ENCODE measurements around the gene SKAP2. TPM values are rescaled to one million over a fixed set of nuclear protein-coding genes. Genes with fewer than 3 reads are reported as not detected.

The SKAP2 gene
- total and polyA plus RNA-seq, 7 donors: 13.0 to 34.2 (median 19.3) TPM

DNA sequence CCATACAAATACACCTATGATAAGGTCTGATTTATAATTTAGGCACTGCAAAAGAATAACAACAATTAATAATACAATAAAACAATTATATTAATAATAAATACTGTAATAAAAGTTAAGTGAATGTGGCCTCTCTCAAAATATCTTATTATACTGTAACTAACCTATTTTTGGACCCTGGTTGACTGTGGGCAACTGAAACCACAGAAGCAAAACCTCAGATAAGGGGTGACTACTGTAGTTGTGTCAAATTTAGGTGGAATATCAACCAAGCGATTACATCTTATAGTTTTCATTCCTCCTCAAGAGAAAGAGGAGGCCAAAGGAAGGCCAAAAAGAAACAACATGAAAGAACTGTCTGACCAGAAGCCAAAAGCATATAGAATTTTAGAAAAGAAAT lies 103.9 kb downstream of the SKAP2 start:
- TF ChIP-seq POLR2A (IDR thresholded peaks at IDR 0.05): no peak
- TF ChIP-seq POLR2AphosphoS5 (IDR thresholded peaks at IDR 0.05): no peak
- TF ChIP-seq, protein P1, sequence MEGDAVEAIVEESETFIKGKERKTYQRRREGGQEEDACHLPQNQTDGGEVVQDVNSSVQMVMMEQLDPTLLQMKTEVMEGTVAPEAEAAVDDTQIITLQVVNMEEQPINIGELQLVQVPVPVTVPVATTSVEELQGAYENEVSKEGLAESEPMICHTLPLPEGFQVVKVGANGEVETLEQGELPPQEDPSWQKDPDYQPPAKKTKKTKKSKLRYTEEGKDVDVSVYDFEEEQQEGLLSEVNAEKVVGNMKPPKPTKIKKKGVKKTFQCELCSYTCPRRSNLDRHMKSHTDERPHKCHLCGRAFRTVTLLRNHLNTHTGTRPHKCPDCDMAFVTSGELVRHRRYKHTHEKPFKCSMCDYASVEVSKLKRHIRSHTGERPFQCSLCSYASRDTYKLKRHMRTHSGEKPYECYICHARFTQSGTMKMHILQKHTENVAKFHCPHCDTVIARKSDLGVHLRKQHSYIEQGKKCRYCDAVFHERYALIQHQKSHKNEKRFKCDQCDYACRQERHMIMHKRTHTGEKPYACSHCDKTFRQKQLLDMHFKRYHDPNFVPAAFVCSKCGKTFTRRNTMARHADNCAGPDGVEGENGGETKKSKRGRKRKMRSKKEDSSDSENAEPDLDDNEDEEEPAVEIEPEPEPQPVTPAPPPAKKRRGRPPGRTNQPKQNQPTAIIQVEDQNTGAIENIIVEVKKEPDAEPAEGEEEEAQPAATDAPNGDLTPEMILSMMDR (IDR thresholded peaks at IDR 0.05): no peak
- no peak for TF ChIP-seq EP300 (IDR thresholded peaks at IDR 0.05)
- Histone ChIP-seq H3K4me3 (no peak overlapping the region), H3K27ac (no peak overlapping the region), H3K36me3 (no peaks in the 10 kb centered on the region), H3K27me3 (no peaks in the 10 kb centered on the region), H3K9me3 (no peaks in the 10 kb centered on the region), H3K4me1 (no peaks in the 10 kb centered on the region)
- no peak for DNase-seq
- 58 to 88% methylated on average over 1 of the region's 1 CpG for WGBS, 2 donors
- intact Hi-C loops (cut with DNase I): no loop called here

DNA sequence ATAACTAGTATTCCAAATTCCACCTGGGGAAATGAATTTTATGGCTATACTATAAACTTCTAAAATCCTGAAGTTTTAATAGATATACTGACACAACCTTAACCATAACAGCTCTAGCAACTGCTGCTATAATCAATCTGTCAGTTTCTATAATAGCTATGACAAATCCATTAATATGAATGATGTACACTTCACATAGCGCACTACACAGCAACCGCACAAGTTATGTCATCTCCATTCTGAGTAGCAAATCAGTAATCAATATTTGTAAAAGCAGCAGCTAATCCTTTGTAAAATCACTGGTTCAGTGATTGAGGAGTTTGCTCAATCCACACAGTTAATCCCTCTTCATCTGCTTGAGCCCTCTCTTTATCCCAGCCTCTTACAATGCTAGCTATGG lies 105.3 kb downstream of the SKAP2 start:
- no peak overlapping the region for H3K4me3 ChIP-seq
- WGBS, 2 donors: 93% methylated on average over 2 of the region's 2 CpGs
- no peak overlapping the region for H3K27ac ChIP-seq
- no peaks in the 10 kb centered on the region for H3K27me3 ChIP-seq
- TF ChIP-seq, protein P1 (IDR thresholded peaks at IDR 0.05): no peak
- no peak for TF ChIP-seq EP300 (IDR thresholded peaks at IDR 0.05)
- no peak for TF ChIP-seq POLR2AphosphoS5 (IDR thresholded peaks at IDR 0.05)
- TF ChIP-seq POLR2A (IDR thresholded peaks at IDR 0.05): no peak
- no peaks in the 10 kb centered on the region for H3K4me1 ChIP-seq
- H3K36me3 ChIP-seq: no peaks in the 10 kb centered on the region
- DNase-seq: no peak
- no peaks in the 10 kb centered on the region for H3K9me3 ChIP-seq
- intact Hi-C loops (cut with DNase I): no loop called here

DNA sequence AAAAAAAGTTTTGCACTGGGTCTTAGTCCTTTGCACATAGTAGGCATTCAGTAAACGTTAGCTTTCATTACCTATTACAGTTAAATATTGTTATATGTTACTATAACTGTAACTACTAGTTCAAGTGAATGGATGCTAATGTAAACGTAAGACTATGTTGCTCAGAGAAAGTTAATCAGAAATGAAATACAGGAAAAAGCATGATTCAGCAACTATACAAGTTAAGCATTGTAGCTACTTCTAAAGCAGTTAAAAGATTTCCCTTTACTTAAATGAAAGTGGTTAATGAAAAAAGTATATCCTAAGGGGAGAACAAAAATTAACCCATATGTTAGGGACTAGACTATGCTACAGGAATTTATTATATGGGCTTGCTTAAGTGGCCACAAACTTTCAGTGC lies 121.2 kb downstream of the SKAP2 start:
- no peaks in the 10 kb centered on the region for H3K4me1 ChIP-seq
- H3K27me3 ChIP-seq: no peaks in the 10 kb centered on the region

DNA sequence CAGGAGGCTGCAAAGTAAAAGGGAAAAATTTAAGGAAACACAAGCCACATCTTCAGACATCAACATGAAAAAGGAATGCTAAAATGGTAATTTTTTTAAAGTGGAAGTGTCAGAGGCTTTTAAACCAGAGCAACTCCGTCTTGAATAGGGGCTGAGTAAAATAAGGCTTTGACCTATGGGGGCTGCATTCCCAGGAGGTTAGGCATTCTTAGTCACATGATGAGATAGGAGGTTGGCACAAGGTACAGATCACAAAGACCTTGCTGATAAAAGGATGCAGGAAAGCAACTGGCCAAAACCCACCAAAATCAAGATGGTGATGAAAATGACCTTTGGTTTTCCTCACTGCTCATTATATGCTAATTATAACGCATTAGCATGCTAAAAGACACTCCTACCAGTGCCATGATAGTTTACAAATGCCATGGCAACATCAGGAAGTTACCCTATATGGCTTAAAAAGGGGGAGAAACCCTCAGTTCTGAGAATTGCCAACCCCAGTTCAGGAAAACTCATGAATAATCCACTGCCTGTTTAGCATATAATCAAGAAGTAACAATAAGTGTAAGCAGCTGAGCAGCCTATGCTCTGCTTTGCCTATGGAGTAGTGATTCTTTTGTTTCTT lies 128.3 kb downstream of the SKAP2 start:
- no peaks in the 10 kb centered on the region for H3K27me3 ChIP-seq
- peaks cover 0 to 22% (median 0%) of the 10 kb centered on the region in 4 donors for H3K36me3 ChIP-seq
- TF ChIP-seq EP300 (IDR thresholded peaks at IDR 0.05) (no peak), POLR2A (IDR thresholded peaks at IDR 0.05) (no peak)
- no peak overlapping the region for H3K27ac ChIP-seq
- DNase-seq: no peak
- intact Hi-C loops (cut with DNase I): no loop called here
- no peaks in the 10 kb centered on the region for H3K4me1 ChIP-seq
- no peaks in the 10 kb centered on the region for H3K9me3 ChIP-seq
- WGBS, 2 donors: 86 to 91% methylated on average over 2 of the region's 2 CpGs
- H3K4me3 ChIP-seq: no peak overlapping the region

More for the DNA sequence above, 121.2 kb downstream of the SKAP2 start:
- no peak for DNase-seq
- 51 to 54% methylated on average over 2 of the region's 2 CpGs for WGBS, 2 donors
- no peak overlapping the region for H3K27ac ChIP-seq
- H3K9me3 ChIP-seq: no peaks in the 10 kb centered on the region
- TF ChIP-seq EP300 (IDR thresholded peaks at IDR 0.05) (no peak), POLR2A (IDR thresholded peaks at IDR 0.05) (no peak), POLR2AphosphoS5 (IDR thresholded peaks at IDR 0.05) (no peak)
- TF ChIP-seq, protein P1 (IDR thresholded peaks at IDR 0.05): no peak
- H3K36me3 ChIP-seq: peaks cover 0 to 14% (median 0%) of the 10 kb centered on the region in 4 donors
- no peak overlapping the region for H3K4me3 ChIP-seq
- intact Hi-C loops (cut with DNase I): no loop called here

DNA sequence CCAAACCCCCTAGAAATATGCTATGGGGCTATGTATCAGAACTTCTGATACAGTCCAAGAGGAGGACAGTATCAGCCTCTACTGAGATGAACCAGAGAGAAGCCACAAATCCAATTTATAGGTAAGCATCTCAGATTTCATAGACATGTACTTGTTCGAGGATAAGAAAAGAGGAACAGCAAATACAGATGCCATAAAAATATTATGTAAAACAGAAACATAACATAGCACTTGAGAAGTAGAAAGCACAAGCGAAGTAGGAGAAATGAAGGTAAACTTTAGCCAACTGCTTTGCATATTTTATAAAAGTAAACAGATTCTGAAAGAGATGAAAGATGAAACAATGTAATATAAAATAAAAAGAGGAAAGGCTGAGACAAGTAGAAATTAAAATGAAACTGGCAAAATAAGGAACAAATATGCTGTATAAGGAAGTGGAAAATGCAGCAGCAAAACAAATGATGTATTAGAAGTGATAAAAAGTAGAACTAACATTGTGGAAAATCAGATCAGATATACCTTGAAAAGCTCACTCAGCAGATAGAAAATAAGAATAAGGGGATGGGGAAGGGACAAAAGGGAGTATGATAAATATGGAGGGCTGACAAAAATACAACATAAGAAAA lies 135.1 kb downstream of the SKAP2 start:
- DNase-seq: no peak
- Histone ChIP-seq H3K27me3 (no peaks in the 10 kb centered on the region), H3K36me3 (no peaks in the 10 kb centered on the region), H3K4me1 (no peaks in the 10 kb centered on the region), H3K27ac (no peak overlapping the region), H3K9me3 (no peaks in the 10 kb centered on the region), H3K4me3 (no peak overlapping the region)
- 38 to 51% methylated on average over 2 of the region's 2 CpGs for WGBS, 2 donors
- TF ChIP-seq EP300 (IDR thresholded peaks at IDR 0.05) (no peak), POLR2AphosphoS5 (IDR thresholded peaks at IDR 0.05) (no peak), POLR2A (IDR thresholded peaks at IDR 0.05) (no peak)
- TF ChIP-seq, protein P1 (IDR thresholded peaks at IDR 0.05): no peak
- intact Hi-C loops (cut with DNase I): no loop called here
